Measurements from ENCODE around the gene MRPS14.
"Not testable (repeated sequence)": the region's sequence is repeated elsewhere in the genome, so short reads cannot be mapped to it uniquely, and the experiment has no call there.

The MRPS14 gene

DNA sequence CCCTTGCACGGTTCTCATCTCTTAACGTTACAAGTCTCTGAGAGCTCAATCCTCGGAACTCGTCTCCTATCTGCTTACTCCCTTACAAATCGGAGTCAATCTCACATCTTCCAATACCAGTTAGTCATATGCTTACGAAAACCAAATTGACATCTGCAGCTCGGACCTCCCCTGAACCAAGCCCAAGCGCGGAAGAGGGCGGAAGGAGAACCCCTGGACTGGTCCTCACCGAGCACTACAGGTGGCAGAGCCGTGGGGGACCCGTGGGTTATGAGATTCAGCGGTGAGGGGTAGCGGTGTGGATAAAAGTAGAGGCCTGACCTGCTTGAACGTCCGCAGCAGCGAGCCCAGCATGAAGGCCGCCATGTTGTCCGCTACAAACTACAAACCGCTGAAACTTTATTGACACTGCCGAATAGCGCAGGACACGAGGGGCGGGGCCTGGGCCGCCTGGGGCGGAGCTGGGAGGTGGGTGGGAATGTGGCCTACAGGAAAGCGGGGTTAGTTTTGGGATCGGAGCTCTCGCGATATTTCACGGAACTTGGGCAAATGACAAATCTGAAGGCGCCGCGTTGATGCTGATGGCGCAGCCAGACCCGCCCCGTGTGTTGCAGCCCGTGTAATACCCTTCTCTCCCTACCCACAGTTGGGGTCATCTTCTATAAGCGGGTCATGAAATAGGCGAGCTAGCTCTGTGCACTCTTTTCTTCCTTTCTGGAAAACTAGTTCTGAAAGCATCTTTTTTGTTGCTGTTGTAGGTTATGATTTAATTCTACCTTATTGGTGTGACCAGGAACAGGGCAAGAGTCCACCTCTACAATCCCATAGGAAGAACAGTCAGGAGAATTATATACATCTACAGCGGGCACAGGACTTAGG lies at the start of gene MRPS14:
Gene MRPS14 (minus strand): TSS at position 383 of the 879 bp plus-strand sequence. CDS start 17 bp downstream, at position 366.
- DNase-seq (ENCODE audit: low read depth) = peak; percentile 97

DNA sequence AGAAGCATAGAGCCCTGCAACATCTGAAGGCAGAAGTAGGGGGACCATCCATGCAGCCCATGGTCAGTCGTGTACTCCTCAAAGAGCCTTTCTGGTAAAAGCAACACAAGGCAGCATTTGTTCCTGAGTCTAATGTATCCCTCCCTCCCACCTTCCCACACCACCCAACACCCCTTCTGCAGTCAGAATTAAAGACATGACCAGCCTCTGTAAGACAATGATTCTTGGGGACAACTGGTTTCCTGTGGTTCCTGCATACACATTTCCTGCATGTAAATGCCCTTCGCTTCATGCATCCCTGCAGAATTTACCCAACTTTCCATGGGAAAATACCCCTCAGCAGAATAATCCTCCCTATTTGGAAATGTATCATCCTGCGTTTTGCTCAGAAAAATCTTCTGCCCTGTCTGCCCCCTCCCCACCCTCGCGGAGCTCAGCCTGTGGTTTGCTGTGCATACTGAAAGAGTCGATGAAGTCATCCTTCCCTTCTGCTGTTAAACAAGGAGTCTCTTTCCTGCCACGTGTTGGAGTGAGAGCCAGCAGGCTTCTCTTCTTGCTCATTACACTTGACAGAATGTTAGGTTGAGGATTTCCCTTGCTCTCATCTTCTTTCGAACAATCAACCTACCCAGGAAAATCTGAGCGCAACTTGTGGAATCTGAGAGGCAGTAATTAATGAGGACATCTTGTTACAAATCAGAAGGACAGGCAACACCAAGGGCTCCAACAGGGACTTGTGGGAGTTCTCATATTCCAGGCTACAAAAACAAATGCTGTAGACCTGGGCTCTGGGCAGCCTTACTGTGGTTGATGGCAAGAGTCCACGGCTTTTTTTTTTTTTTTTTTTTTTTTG lies 49.1 kb upstream of the MRPS14 start:
- DNase-seq (ENCODE audit: low read depth) = peak; percentile 82

- DNase-seq (ENCODE audit: low read depth) = no peak
These were observed 48.2 kb upstream of the MRPS14 start for GRCh38 chr1:175071276-175071943.

DNA sequence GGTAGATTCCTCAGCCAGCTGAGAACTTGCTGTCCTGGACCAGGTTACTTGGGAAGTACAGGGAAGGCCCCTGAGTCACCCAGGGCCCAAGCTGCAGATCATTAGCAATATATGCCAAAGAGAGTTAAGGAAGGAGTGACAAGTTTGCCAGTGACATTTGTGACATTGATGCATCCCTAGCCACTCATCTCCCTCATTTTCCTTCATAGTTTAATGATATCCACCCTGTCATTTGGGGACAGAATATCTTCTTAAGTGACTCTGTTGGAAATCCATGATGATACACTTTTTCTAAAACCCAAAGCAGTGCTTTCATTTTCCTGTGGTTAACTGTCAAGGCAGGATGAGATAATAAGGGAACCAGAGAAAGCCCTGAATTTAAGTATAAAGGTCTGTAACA lies 47.6 kb upstream of the MRPS14 start:
- no peak for DNase-seq (ENCODE audit: low read depth)

DNA sequence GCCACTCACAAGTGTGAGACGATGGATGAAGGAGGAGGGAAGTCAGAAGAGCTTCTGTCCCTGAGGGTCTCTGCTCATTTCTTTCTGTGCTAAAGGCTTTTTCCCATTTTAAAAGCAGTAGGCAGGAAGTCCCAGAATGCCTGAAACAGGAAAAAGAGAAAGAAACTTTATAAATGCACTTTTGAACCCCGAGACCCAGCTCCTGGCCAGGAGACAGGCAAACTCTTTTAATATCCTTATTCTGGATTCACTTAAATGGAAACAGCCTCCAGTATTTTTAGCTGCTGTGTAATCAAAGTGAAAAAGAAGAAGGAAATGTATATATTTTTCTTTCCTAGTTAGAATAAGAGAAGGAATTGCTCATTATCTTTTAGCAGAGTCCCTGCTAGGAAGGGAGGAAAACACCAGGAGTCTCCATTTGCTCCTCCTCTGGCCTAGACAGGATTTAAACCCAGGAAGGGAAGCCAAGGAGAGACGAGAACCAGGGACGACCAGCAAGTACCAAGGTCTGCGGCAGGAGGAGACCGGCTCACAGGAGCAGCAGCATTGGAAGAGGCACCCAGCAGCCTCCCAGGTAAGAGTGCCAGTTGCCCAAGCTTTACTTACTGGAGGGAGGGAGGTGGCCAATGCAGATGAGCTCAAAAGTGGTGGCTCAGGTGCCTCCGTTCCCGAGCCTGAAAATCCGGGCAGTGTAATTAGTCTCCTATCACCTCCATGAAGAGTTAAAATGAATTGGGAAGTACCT lies 44.3 kb upstream of the MRPS14 start, which contains the start of gene TNN:
Gene TNN (plus strand): TSS at position 472 of the 745 bp plus-strand sequence. CDS start 9,586 bp downstream, outside the sequence.
- no peak for DNase-seq (ENCODE audit: low read depth)

DNA sequence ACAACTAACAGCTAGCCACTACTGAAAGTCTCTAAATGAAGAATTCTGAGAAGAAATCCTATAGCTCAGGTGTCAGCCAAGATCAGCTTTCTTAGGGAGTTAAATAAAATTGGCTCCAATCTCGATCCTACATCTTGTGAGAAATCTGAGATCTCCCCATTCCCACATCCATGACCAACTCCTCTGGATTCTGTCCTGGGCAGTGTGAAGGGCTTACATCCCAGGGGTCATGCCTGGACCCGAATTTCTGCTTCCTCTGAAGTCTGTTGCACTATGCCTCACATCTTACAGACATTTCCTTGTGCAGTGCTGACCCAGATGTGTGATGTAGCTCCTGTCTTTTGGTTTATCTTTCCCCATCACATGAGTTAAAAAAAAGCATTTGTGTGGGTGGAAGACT lies 39.6 kb upstream of the MRPS14 start:
- DNase-seq (ENCODE audit: low read depth) = peak; percentile 3

DNA sequence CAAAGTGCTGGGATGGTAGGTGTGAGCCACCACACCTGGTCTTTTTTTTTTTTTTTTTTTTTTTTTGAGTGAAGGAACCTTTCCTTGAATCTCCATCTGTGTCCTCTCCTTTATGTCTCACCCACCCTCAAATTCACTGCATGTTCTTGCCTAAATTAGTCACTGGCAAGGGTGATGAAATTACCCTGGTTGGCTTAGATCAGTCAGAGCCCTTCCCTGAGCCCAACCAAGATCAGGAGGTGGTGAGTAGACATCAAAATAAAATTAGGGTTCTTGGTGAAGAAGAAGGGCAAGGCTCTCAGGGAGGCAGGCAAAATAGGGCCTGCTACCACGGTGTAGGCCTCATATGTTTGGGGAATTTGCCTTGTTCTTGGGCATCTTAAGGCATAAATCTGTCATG lies 39.1 kb upstream of the MRPS14 start:
- no peak for DNase-seq (ENCODE audit: low read depth)

- no peak for DNase-seq (ENCODE audit: low read depth)
These were observed 31.5 kb upstream of the MRPS14 start for GRCh38 chr1:175054736-175055135.

DNA sequence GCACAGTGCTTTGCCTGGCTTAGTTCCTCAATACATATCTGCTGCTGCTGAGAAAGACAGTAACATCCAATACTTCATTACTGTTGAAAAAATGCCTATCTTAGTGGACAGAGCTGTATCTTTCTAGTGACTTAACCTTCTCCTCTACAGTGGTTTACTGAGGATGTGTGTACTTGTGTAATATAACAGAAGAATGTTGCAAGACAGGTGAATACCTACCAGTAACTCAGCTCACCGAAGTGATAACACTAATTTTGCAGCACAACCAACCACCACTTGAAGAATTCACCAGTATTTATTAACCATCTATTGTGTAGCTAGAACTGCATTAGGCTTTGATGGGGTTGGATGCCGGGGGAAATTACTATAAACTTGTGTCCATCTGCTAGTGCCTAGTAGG lies 27.8 kb upstream of the MRPS14 start:
- DNase-seq (ENCODE audit: low read depth) = no peak

- DNase-seq (ENCODE audit: low read depth) = no peak
These were observed 22.3 kb upstream of the MRPS14 start for GRCh38 chr1:175045519-175045918.

DNA sequence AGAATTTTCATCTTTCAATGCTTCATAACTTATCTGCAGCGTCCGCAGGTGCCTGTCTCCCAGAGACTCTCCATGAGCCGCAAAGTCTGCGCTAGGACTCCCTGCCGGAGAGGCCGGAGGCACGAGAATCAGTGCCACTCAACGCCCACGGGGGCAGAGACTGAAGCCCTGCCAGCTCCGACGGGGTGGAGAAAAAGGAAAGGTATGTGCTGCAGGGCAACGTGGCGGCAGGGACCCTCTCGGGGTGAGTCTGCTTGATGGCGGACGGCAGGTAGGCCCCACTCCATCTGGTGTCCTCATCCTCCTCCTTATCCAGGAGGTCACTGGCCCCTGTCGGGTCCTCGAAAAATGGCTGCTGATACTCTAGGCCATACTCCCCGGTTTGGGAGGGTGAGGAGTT lies 21.9 kb upstream of the MRPS14 start:
- DNase-seq (ENCODE audit: low read depth) = no peak

- DNase-seq (ENCODE audit: low read depth) = not testable (repeated sequence)
These were observed 21.4 kb upstream of the MRPS14 start for GRCh38 chr1:175044591-175044990.

DNA sequence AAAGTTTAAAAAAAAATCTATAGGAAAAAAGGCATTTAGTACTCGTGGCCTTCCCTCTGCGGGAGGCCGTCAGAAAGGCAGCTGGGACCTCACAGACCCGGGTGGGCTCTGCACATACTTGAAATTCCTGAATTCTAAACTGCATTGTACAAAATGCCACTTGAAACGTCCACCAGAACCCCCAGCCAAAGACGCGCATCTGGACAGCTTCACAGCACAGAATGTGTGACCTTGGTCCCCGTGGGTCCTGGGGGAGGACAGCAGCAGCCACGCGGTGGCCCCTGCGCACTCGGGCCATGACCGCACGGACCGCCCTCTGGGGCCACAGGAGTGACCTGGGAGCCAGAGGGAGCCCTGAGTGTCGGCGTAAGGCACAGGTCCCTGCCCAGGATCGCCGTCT lies 20.6 kb upstream of the MRPS14 start:
- DNase-seq (ENCODE audit: low read depth) = no peak

DNA sequence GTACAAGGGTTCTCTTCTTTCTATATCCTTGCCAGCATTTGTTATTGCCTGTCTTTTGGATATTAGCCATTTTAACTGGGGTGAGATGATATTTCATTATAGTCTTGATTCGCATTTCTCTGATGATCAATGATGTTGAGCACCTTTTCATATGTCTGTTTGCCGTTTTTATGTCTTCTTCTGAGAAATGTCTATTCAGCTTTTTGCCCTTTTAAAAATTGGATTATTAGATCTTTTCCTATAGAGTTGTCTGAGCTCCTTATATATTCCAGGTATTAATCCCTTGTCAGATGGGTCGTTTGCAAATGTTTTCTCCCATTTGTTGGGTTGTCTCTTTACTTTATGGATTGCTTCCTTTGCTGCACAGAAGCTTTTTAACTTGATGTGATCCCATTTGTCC lies 19.4 kb upstream of the MRPS14 start:
- DNase-seq (ENCODE audit: low read depth) = no peak

DNA sequence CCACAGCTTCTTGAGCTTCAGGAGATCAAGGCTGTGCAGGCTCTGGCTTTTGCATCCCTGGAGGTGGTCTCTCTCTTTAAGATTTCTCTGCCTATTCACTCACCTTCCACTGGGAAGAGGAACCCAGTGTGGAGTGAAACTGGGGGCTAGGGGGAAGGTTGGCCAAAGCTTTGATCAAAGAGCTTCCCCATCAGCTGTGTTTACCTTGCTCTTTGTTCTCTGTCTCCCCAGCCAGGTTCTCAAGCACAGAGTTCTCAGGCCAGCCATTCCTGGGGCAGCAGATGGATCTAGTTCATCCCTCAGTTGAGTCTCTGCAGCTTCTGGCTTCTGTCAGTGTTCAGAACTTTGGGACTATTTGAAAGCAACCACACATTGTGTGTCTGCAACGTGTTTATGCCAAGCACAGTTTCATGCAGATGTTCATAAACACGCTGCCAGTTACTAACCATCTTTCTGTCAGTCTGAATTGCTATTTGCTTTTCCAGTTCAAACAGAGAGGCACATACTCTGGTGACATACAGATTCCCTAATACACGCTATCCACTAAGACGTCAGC lies 17.2 kb upstream of the MRPS14 start:
- DNase-seq (ENCODE audit: low read depth) = no peak

DNA sequence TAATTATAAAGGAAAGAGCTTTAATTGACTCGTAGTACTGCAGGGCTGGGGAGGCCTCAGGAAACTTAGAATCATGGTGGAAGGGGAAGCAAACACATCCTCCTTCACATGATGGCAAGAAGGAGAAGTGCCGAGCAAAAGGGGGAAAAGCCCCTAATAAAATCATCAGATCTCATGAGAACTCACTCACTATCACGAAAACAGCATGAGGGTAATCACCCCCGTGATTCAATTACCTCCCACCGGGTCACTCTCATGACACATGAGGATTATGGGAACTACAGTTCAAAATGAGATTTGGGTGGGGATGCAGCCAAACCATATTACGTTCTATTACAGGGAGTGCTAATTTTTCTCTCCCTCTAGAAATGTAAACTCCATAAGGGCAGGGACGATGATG lies 14.2 kb upstream of the MRPS14 start:
- no peak for DNase-seq (ENCODE audit: low read depth)

DNA sequence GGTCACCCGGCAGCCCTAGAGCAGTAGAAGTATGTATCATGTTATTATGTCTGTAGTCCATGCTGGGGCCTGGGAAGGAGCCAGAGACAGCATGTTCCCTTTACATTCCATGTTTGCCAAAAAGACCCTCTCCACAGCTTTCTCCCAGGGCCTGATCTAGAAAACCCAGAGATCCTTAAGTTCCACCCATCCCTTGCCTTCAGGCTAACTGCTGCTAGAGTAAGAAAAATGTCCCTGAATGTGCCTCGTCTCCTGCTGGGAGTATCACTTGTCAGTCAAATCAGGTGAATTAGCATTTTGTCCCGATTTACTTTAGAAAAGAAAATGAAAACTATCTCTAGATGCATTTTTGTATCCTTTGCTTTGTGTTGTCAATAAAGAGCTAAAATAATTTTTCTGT lies 13.3 kb upstream of the MRPS14 start:
- no peak for DNase-seq (ENCODE audit: low read depth)

DNA sequence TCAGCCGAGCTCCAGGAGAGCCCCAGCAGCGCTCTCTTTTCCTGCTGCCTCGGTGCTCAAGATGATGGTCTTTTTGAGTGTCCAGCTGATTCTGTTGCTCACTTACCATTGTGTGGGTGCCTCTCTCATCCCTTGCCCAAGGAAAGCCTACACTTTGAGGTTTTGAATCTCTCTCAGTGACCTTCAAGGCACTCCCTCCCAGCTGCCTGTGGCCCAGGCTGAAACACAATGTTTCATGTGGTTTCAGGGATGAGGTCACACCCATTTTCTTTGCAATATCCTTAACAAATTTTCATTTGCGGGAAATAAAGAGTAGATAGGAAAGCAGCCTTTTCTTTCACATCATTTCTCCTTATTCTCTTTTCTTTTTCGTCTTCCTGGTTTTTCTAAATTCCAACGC lies 12.6 kb upstream of the MRPS14 start:
- DNase-seq (ENCODE audit: low read depth) = no peak

DNA sequence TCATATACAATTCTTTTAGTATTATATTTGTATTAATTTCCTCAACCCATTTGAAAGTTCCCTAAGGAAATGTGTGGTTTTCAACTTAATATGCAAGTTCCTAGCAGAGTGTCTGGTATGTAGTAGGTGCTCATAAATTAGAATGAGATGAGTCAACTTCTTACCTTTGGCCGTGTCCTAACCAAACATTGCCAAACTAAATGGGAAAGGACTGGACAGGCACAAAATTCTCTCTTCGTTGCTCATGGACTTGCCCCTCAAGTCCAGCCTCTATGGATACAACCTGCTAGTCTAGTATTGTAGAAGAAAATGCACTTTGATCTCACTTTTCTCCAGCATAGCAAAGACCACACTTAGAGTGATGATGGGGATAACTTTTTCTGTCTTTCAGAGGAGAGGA lies 11.6 kb upstream of the MRPS14 start:
- DNase-seq (ENCODE audit: low read depth) = no peak

- DNase-seq (ENCODE audit: low read depth) = no peak
These were observed 10.7 kb upstream of the MRPS14 start for GRCh38 chr1:175033953-175034352.

DNA sequence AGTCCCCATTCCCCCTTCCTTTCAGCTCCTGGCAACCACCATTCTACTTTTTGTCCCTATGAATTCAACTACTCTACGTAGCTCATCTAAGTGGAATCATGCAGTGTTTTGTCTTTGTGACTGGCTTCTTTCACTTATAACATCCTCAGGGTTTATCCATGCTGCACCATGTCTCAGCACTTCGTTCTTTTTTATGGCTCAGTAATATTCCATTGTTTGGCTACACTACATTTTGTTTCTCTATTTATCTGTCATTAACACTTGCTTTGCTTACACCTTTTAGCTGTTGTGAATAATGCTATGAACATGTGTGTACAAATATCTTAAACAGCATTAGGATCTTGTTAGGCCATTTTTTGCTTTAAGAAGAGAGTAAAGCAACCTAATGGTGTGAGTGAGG lies 1.5 kb upstream of the MRPS14 start:
- no peak for DNase-seq (ENCODE audit: low read depth)

DNA sequence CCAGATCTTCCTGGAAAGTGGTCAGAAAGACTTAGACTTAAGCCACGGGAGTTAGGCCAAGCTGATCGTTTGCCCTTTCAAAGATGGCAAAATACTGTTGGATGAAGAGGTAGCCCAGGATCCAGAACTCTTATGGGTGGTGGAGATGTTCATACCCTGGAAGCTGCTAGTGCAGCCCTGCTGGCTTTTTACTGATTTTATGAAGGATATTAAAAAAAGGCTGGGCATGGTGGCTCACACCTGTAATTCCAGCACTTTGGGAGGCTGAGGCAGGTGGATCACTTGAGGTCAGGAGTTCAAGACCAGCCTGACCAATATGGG lies 657 bp upstream of the MRPS14 start:
- DNase-seq (ENCODE audit: low read depth) = not testable (repeated sequence)

Measured in EH (cell line).